IMR-90 (cell line): ENCODE results near the gene ZNF574. TPM values are rescaled to one million over a fixed set of nuclear protein-coding genes. Genes with fewer than 3 reads are reported as not detected.

ENCODE experiments used
- ATAC-seq: fragments of 200-7000 bp; cut with Tn5 transposase; 2 replicates; pipeline ENCODE4 v1.9.1; 2020; ENCODE audit warnings: low read depth, mild to moderate bottlenecking, moderate library complexity
- BruUV-seq: library from RNA; stranded (reverse); fragments of 400-500 nt; replicated peaks from 2 replicates; lab custom pipeline; 2021; lab: Mats Ljungman, UMichigan
- CTCF ChIA-PET: fragments of 300-600 bp; formaldehyde crosslinking; extraction: SDS; loops from one replicate; lab custom pipeline; 2021; ENCODE audit warnings: antibody characterized with exemption; lab: Yijun Ruan, JAX
- POLR2A ChIA-PET: fragments of 300-600 bp; sonication (Branson Sonifier 250); formaldehyde crosslinking; loops from one replicate; lab custom pipeline; 2022; ENCODE audit warnings: antibody characterized with exemption; ENCODE audit not compliant: unreplicated experiment; lab: Charles Lee
- DNase-seq: peaks from one replicate; pipeline ENCODE4 v3.0.0; 2013
- H2AFZ ChIP-seq: replicated peaks from 2 replicates; pipeline ENCODE3; 2013; ENCODE audit warnings: low read length, mild to moderate bottlenecking; ENCODE audit not compliant: poor library complexity
- H2AK5ac ChIP-seq: 2 replicates; pipeline ENCODE4 v1.6.1; 2013; ENCODE audit warnings: low read depth, low read length, inconsistent platforms
- H2AK9ac ChIP-seq: replicated peaks from 2 replicates; pipeline ENCODE3; 2013; ENCODE audit warnings: mild to moderate bottlenecking, low read depth, low read length, moderate library complexity; ENCODE audit not compliant: poor library complexity
- H2BK120ac ChIP-seq: 2 replicates; pipeline ENCODE4 v1.6.1; 2013; ENCODE audit warnings: low read depth, low read length, inconsistent platforms
- H2BK15ac ChIP-seq: 3 replicates; pipeline ENCODE4 v1.6.1; 2013; ENCODE audit warnings: low read depth, low read length, inconsistent platforms
- H2BK20ac ChIP-seq: 2 replicates; pipeline ENCODE4 v1.6.1; 2013; ENCODE audit warnings: low read depth, mild to moderate bottlenecking, inconsistent platforms, low read length, moderate library complexity
- H2BK5ac ChIP-seq: 2 replicates; pipeline ENCODE4 v1.6.1; 2013; ENCODE audit warnings: mild to moderate bottlenecking, low read depth, low read length, inconsistent platforms; ENCODE audit not compliant: poor library complexity, severe bottlenecking
- H3K14ac ChIP-seq: replicated peaks from 2 replicates; pipeline ENCODE4 v1.6.1; 2013; ENCODE audit warnings: low read depth, low read length, inconsistent platforms
- H3K18ac ChIP-seq: 2 replicates; pipeline ENCODE4 v1.6.1; 2013; ENCODE audit warnings: low read depth, low read length, control low read depth
- H3K23ac ChIP-seq: 2 replicates; pipeline ENCODE4 v1.6.1; 2013; ENCODE audit warnings: low read depth, low read length, inconsistent platforms
- H3K27ac ChIP-seq: 2 replicates; pipeline ENCODE4 v1.5.1; 2013; ENCODE audit warnings: mild to moderate bottlenecking, control low read depth, low read length; ENCODE audit not compliant: insufficient read depth
- H3K27me3 ChIP-seq: 2 replicates; pipeline ENCODE4 v1.6.1; 2013; ENCODE audit warnings: low read length; ENCODE audit not compliant: control insufficient read depth, insufficient read depth
- H3K36me3 ChIP-seq: 2 replicates; pipeline ENCODE4 v1.6.1; 2013; ENCODE audit warnings: low read length, mixed read lengths; ENCODE audit not compliant: control insufficient read depth, insufficient read depth
- H3K4ac ChIP-seq: 2 replicates; pipeline ENCODE4 v1.6.1; 2013; ENCODE audit warnings: low read depth, low read length, inconsistent platforms
- H3K4me1 ChIP-seq: 2 replicates; pipeline ENCODE4 v1.6.1; 2013; ENCODE audit warnings: low read length, mixed read lengths; ENCODE audit not compliant: control insufficient read depth, insufficient read depth
- H3K4me2 ChIP-seq: 2 replicates; pipeline ENCODE4 v1.6.1; 2013; ENCODE audit warnings: low read depth, mild to moderate bottlenecking, control low read depth, low read length, moderate library complexity
- H3K4me3 ChIP-seq: 2 replicates; pipeline ENCODE4 v1.5.1; 2013; ENCODE audit warnings: low read depth, mild to moderate bottlenecking, control low read depth, low read length, moderate library complexity; ENCODE audit not compliant: insufficient read depth
- H3K56ac ChIP-seq: 2 replicates; pipeline ENCODE4 v1.6.1; 2013; ENCODE audit warnings: low read length, inconsistent platforms; ENCODE audit not compliant: insufficient read depth; ENCODE audit errors: extremely low read depth
- H3K79me1 ChIP-seq, 2 experiments: 2 replicates each; pipeline ENCODE4 v1.6.1; 2013; ENCODE audit warnings: low read length in 2 of 2, inconsistent platforms in 1 of 2, low read depth in 1 of 2
- H3K9ac ChIP-seq: 2 replicates; pipeline ENCODE4 v1.6.1; 2013; ENCODE audit warnings: low read depth, low read length, control low read depth
- H3K9me1 ChIP-seq: 2 replicates; pipeline ENCODE4 v1.6.1; 2013; ENCODE audit warnings: low read length, inconsistent platforms; ENCODE audit not compliant: insufficient read depth
- H3K9me3 ChIP-seq: 2 replicates; pipeline ENCODE4 v1.6.1; 2013; ENCODE audit warnings: low read length; ENCODE audit not compliant: control insufficient read depth, insufficient read depth
- H4K20me1 ChIP-seq: 2 replicates; pipeline ENCODE4 v1.6.1; 2013; ENCODE audit warnings: low read length, inconsistent platforms; ENCODE audit not compliant: insufficient read depth
- H4K5ac ChIP-seq: 2 replicates; pipeline ENCODE4 v1.6.1; 2013; ENCODE audit warnings: mild to moderate bottlenecking, low read depth, low read length, control low read depth
- H4K8ac ChIP-seq, 2 experiments: 2 replicates each; pipeline ENCODE4 v1.6.1; 2013; ENCODE audit warnings: low read depth in 2 of 2, low read length in 2 of 2, control low read depth in 1 of 2, inconsistent platforms in 1 of 2
- H4K91ac ChIP-seq: 2 replicates; pipeline ENCODE4 v1.6.1; 2013; ENCODE audit warnings: low read depth, low read length, inconsistent platforms; ENCODE audit not compliant: insufficient read depth
- CHD1 ChIP-seq: IDR thresholded peaks from 2 replicates; pipeline ENCODE4 v1.6.1; 2012; ENCODE audit warnings: low read depth, low read length, improper control_type of control experiment
- FOS ChIP-seq: fragments of 150-350 bp; IDR thresholded peaks from 2 replicates; pipeline ENCODE4 v1.6.1; 2016; ENCODE audit warnings: low read depth, low read length
- MAZ ChIP-seq: IDR thresholded peaks from 2 replicates; pipeline ENCODE4 v1.6.1; 2012; ENCODE audit warnings: low read depth, mild to moderate bottlenecking, low read length, improper control_type of control experiment, moderate library complexity, borderline replicate concordance
- RAD21 ChIP-seq: IDR thresholded peaks from 2 replicates; pipeline ENCODE4 v1.6.1; 2012; ENCODE audit warnings: low read length, improper control_type of control experiment
- RFX5 ChIP-seq: IDR thresholded peaks from 2 replicates; pipeline ENCODE4 v1.8.0; 2012; ENCODE audit warnings: low read depth, mild to moderate bottlenecking, low read length, moderate library complexity
- WGBS, 2 experiments: methylation state at CpG; one replicate each; pipeline versions ENCODE4 v1.1.5 to v1.1.7; 2013; ENCODE audit warnings: missing lambda C conversion rate in 2 of 2; ENCODE audit not compliant: insufficient read length in 1 of 2; ENCODE audit errors: extremely low coverage in 2 of 2; 5-methylcytosine and 5-hydroxymethylcytosine counted together
- dilution Hi-C: fragments of 300-500 bp; cut with HindIII; formaldehyde crosslinking; loops from one replicate; pipeline ENCODE4 v1.14.3; 2018; ENCODE audit warnings: low sequenced_read_pairs; ENCODE audit not compliant: unreplicated experiment
- in situ Hi-C: fragments of 300-500 bp; cut with MboI; formaldehyde crosslinking; loops from 3 replicates; pipeline ENCODE4 v1.14.3; 2019; ENCODE audit warnings: low sequenced_read_pairs, inconsistent platforms, mixed read lengths
- intact Hi-C: fragments of 100-400 bp; cut with micrococcal nuclease; formaldehyde crosslinking; loops from 2 replicates; pipeline ENCODE4 v1.10.0; 2022
- polyA plus RNA-seq, 3 experiments: library from polyadenylated mRNA; depleted of rRNA; stranded (reverse); fragments of >200 nt; gene quantifications; 2 replicates each; pipeline ENCODE4 v1.2.3, GENCODE V29; 2012; ENCODE audit warnings: low replicate concordance in 1 of 3
- total RNA-seq: library from RNA; depleted of rRNA; stranded (reverse); fragments of >200 nt; gene quantifications from 2 replicates; pipeline ENCODE4 v1.2.3, GENCODE V29; 2012

ZNF574 gene
- total and polyA plus RNA-seq, 2 of the 4 experiments (the other 2 are of a cell fraction) = 8.1 to 14.1 TPM

DNA sequence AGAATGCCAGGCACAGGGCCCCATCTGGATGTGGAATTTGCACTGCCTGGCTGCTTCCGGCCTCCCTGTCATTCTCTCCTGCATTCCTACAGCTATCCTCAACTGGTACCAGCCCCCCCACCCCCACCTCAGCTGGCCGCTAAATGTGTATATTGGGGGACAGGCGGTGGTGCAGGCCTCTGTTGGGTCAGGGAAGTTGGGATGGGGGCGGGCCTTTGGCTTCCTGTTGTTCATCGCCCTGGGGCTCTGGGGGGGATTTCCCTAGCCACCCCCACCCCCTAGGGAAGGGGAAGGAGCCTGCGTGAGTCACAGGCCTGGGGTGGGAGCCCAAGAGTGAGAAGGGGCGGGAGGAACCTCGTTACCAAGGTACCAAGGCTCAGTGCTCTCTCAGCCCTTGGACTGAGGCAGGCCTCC, 45.7 kb downstream of the ZNF574 start:
- Histone ChIP-seq H3K27me3 (no peaks in the 10 kb centered on the region), H3K4me1 (peaks cover 15% of the 10 kb centered on the region), H2BK20ac (peak overlapping the region; percentile 99), H3K4me3 (no peak overlapping the region), H3K18ac (peak overlapping the region; percentile 34; the same call in 1 of the 2 replicates), H4K5ac (no peak overlapping the region), H3K14ac (peak overlapping the region; percentile 100), H4K91ac (peak overlapping the region; percentile 99), H3K9me1 (peaks cover 19% of the 10 kb centered on the region), H3K79me1 (peaks cover 0 to 29% of the 10 kb centered on the region in 2 experiments; a peak in 2 of 4 replicates), H3K4ac (peak overlapping the region; percentile 98), H3K23ac (peak overlapping the region; percentile 98), H2AK9ac (peak overlapping the region; percentile 90), H3K9me3 (no peaks in the 10 kb centered on the region), H2AFZ (peak overlapping the region; percentile 86), H4K20me1 (no peaks in the 10 kb centered on the region), H2AK5ac (peak overlapping the region; percentile 99), H3K27ac (peak overlapping the region; percentile 52; the same call in 1 of the 2 replicates), H3K56ac (peak overlapping the region; percentile 66; the same call in 1 of the 2 replicates), H2BK5ac (peak overlapping the region; percentile 89), H3K4me2 (0 out of 2 replicates have a peak overlapping the region, but pooled peaks have one; percentile 21), H2BK15ac (peak overlapping the region; percentile 100; the same call in 2 of the 3 replicates), H4K8ac (peak overlapping the region; percentile 97 to 98; a peak in 3 of 4 replicates), H3K9ac (no peak overlapping the region), H3K36me3 (no peaks in the 10 kb centered on the region), H2BK120ac (peak overlapping the region; percentile 98)
- no CpG with 5 or more reads among the region's 8 CpGs for WGBS, 2 experiments
- intact Hi-C loops = no loop called here
- ChIA-PET CTCF (no interaction called here), POLR2A (no interaction called here)
- DNase-seq (peak; percentile 88), ATAC-seq (peak; percentile 90)
- no TSS peak for BruUV-seq
- in situ Hi-C loops = no loop called here
- dilution Hi-C loops = no loop called here
- TF ChIP-seq FOS (peak; percentile 57; the same call in 1 of the 2 replicates), RFX5 (no peak), RAD21 (no peak), CHD1 (no peak), MAZ (peak; percentile 94)
